Upper lobe of left lung (tissue), 4 donors: ENCODE results near the gene RBM42.

Experiments used
- CTCF ChIP-seq, 6 experiments: fragments of 450-650 bp in 4 of 6; fragments of 200-600 bp in 2 of 6; sonication (generic) in 2 of 6; IDR thresholded peaks; one replicate each; pipeline ENCODE4 v1.5.1; 2016 to 2019; ENCODE audit warnings: antibody characterized with exemption in 6 of 6
- EP300 ChIP-seq, 4 donors: sonication (generic); formaldehyde crosslinking; IDR thresholded peaks; one replicate each; pipeline ENCODE4 v1.5.1; 2017; ENCODE audit warnings: antibody characterized with exemption in 4 of 4, control low read depth in 2 of 4
- POLR2A ChIP-seq, 4 donors: fragments of 450-650 bp; IDR thresholded peaks; one replicate each; pipeline ENCODE4 v1.5.1; 2016 to 2017; ENCODE audit warnings: antibody characterized with exemption in 4 of 4, mild to moderate bottlenecking in 2 of 4

GRCh38 chr19:35613574-35613973 is 15.3 kb upstream of the RBM42 start:
- no peak for TF ChIP-seq EP300 (IDR thresholded peaks at IDR 0.05)
- no peak for TF ChIP-seq CTCF (IDR thresholded peaks at IDR 0.05)
- no peak for TF ChIP-seq POLR2A (IDR thresholded peaks at IDR 0.05)
